Ovary (tissue), 9 donors: ENCODE measurements around the gene HLA-DRA. TPM values are rescaled to one million over a fixed set of nuclear protein-coding genes. Genes with fewer than 3 reads are reported as not detected.
"Not testable (repeated sequence)": the region's sequence is repeated elsewhere in the genome, so short reads cannot be mapped to it uniquely, and the experiment has no call there.

Experiments used
- DNase-seq, 5 donors: peaks; one replicate each; pipeline ENCODE4 v3.0.0-alpha.2; 2019 to 2020
- H3K27ac ChIP-seq, 2 donors: fragments of 200-600 bp; one replicate each; pipeline versions ENCODE4 v1.5.1 to v1.8.0; 2019 to 2022
- H3K27me3 ChIP-seq: fragments of 200-600 bp; one replicate; pipeline ENCODE4 v1.8.0; 2022
- H3K36me3 ChIP-seq: fragments of 200-600 bp; sonication (generic); one replicate; pipeline ENCODE4 v1.5.1; 2019
- H3K4me1 ChIP-seq: one replicate; pipeline ENCODE4 v1.8.1; 2013; ENCODE audit warnings: mild to moderate bottlenecking, moderate library complexity; ENCODE audit not compliant: insufficient read depth
- H3K4me3 ChIP-seq: fragments of 200-600 bp; sonication (generic); one replicate; pipeline ENCODE4 v1.5.1; 2017
- H3K9me3 ChIP-seq, 2 donors: fragments of 200-600 bp in 1 of 2; sonication (generic) in 1 of 2; one replicate each; pipeline versions ENCODE4 v1.5.1 to v1.8.1; 2013 to 2019; ENCODE audit warnings: mild to moderate bottlenecking in 1 of 2, moderate library complexity in 1 of 2
- EP300 ChIP-seq: sonication (generic); formaldehyde crosslinking; IDR thresholded peaks from one replicate; pipeline ENCODE4 v1.6.1; 2017; ENCODE audit warnings: antibody characterized with exemption
- POLR2A ChIP-seq: fragments of 450-650 bp; IDR thresholded peaks from one replicate; pipeline ENCODE4 v1.6.1; 2017; ENCODE audit warnings: antibody characterized with exemption, mild to moderate bottlenecking, moderate library complexity
- WGBS, 3 donors: extraction: QIAGEN DNeasy Blood & Tissue Kit in 1 of 3; methylation state at CpG; one replicate each; pipeline versions ENCODE4 v1.1.5 to v1.1.7; 2013 to 2017; 5-methylcytosine and 5-hydroxymethylcytosine counted together
- intact Hi-C, 4 donors: fragments of 100-400 bp; cut with DNase I; formaldehyde crosslinking; loops; one replicate each; pipeline versions ENCODE4 v1.11.0 to v1.15.1; 2022 to 2023
- polyA plus RNA-seq, 2 donors: library from polyadenylated mRNA; stranded (reverse); fragments of 200-250 nt in 1 of 2; fragments of 350-450 nt in 1 of 2; fragmentation: Illumina TruSeq in 1 of 2; extraction: RNeasy Lipid Tissue Mini Kit (QIAGEN cat#74804) in 1 of 2; gene quantifications; one replicate each; pipeline ENCODE4 v1.2.3, GENCODE V29; 2013 to 2014
- total RNA-seq, 7 donors: library from RNA; depleted of rRNA in 2 of 7; stranded (reverse); fragments of >200 nt in 2 of 7; fragmentation: NEBNext Ultra II Directional in 3 of 7; extraction: Animal tissue kit (Norgen Biotek cat#: 25700) in 3 of 7; gene quantifications; one replicate each; pipeline versions ENCODE4 v1.1.0 to v1.2.4, GENCODE V29; 2016 to 2023
- TF ChIP-seq, protein P1 (sequence below), 3 donors: fragments of 450-650 bp in 2 of 3; fragments of 200-600 bp in 1 of 3; IDR thresholded peaks; one replicate each; pipeline versions ENCODE4 v1.5.1 to v1.8.0; 2016 to 2022; ENCODE audit warnings: antibody characterized with exemption in 3 of 3, mild to moderate bottlenecking in 1 of 3
- donor health status: DM: no; HTN: no; CAD: no; lungs with moderate emphysema.
- donor health status: DM: no; HTN: no; CAD: no.
- donor health status: Bipolar disorder and iron deficiency.
- donor health status: DM: yes; HTN: yes; CAD: no.
- donor health status: DM: no; HTN: no; CAD: no.
- donor health status: DM: yes; HTN: yes; CAD: no.

The HLA-DRA gene
- total and polyA plus RNA-seq, 9 donors = 19.5 to 1,131 (median 130) TPM

DNA sequence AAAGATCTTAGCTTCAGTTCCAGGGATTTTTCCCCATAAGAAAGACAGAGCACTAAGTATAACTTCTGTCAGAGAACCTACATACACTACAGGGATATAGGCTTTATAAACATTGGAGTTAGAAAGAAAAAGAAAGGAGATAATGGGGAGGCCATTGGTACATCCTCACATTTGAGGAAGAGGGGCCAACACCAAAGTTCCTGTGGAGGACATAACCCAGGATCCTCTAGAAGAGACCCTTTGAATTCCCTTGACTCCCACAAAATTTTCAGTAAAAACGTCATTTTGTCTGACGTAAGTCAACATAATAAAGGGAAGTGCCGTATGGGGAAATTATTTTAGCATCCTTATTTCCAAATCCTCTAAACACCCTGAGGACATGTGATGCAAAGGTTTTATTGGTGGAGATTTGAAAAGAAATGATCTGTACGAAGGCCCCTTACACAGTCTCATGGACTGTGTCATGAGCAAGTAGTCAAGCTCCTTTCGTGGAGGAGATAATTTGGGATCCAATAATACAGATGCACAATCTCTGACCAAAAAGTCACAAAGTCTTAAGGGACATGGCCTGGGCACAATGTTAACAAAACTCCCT lies 33.2 kb downstream of the HLA-DRA start:
- H3K4me1 ChIP-seq = no peaks in the 10 kb centered on the region
- no peaks in the 10 kb centered on the region for H3K27me3 ChIP-seq
- H3K9me3 ChIP-seq = no peaks in the 10 kb centered on the region
- H3K4me3 ChIP-seq = no peak overlapping the region
- no peak for DNase-seq
- intact Hi-C loops = no loop called here
- no peaks in the 10 kb centered on the region for H3K36me3 ChIP-seq
- no peak overlapping the region for H3K27ac ChIP-seq
- TF ChIP-seq EP300 = no peak
- TF ChIP-seq, protein P1, sequence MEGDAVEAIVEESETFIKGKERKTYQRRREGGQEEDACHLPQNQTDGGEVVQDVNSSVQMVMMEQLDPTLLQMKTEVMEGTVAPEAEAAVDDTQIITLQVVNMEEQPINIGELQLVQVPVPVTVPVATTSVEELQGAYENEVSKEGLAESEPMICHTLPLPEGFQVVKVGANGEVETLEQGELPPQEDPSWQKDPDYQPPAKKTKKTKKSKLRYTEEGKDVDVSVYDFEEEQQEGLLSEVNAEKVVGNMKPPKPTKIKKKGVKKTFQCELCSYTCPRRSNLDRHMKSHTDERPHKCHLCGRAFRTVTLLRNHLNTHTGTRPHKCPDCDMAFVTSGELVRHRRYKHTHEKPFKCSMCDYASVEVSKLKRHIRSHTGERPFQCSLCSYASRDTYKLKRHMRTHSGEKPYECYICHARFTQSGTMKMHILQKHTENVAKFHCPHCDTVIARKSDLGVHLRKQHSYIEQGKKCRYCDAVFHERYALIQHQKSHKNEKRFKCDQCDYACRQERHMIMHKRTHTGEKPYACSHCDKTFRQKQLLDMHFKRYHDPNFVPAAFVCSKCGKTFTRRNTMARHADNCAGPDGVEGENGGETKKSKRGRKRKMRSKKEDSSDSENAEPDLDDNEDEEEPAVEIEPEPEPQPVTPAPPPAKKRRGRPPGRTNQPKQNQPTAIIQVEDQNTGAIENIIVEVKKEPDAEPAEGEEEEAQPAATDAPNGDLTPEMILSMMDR (IDR thresholded peaks at IDR 0.05) = no peak
- no peak for TF ChIP-seq POLR2A
- 70 to 76% (median 74%) methylated on average over 5 of the region's 5 CpGs for WGBS, 3 donors

DNA sequence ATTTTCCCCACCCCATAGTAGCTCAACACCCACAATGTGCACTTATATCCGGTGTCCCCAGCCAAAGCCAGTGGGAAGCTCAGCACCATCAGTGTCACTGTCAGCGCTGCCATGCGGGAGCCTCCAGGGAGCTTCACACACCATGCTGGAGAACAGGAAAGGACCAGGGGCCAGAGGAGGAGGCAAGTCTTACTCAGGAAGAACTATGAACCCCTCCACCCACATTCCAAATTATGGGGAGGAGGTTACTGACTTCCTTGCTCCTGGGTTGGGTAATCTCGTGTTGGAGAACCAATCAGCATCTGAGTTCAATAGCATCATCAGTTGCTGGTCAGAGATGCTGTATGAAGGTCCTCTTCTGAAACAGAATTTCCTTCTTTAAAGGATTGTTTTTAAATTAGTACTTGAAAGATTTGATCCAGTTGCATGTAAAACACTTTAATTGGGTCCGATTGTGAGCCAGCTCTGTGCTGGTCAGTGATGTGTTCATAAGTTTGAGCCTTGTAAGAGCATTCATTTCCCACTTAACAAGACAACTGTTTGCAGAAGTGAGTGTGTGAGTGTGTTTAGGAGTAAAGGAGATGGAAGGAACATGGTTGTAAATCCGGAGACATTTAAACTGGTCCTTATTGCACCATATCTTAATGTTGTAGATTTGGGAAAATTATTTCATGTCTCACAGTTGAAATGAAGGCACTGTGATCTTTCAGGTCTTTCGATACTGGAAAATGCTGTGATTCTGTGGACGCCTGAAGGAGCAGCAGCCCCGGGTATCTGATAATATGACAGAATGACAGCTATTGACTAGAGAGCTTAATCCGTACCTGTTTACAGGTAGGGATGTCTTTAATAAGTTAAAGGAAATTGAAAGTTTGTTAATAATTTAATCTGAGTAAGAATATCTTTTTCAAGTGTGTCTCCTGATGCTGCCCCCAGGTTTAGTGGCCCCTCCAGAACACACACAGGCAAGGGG lies 34.0 kb downstream of the HLA-DRA start:
- H3K4me3 ChIP-seq, DNase-seq, H3K9me3 ChIP-seq, H3K27me3 ChIP-seq, H3K27ac ChIP-seq, intact Hi-C loops, H3K4me1 ChIP-seq, H3K36me3 ChIP-seq: not testable (repeated sequence)
- WGBS, 3 donors = 48 to 59% (median 54%) methylated on average over 10 of the region's 10 CpGs

DNA sequence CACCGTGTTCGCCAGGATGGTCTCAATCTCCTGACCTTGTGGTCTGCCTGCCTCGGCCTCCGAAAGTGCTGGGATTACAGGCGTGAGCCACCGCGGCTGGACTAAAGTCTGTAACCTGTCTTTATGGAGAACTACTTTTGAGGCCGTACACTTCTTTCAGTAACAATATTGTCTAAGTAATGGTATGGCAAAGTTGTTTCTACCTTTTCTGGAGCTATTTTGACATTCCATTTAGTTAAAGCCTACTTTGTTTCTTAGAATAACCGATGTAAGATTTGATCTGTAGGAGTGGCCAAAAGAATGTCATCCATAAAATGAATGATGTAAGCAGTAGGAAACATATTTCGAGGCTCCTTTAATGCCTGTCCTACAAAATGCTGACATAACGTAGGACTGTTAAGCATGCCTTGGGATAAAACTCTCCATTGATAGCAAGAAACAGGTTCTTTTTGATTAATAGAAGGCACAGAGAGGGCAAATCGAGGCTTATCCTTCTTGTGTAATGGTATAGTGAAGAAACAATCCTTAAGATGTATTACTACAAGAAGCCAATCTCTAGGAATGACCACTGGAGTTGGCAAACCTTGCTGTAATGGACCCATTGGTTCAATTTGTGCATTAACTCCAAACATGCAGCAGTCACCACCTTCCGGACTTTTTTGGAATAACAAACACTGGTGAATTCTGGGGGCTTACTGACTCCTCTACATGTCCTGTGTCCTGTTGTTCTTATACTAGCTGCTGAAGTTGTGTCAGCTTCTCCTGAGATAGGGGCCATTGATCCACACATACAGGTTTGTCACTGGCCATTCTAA lies 35.9 kb downstream of the HLA-DRA start:
- H3K9me3 ChIP-seq = no peaks in the 10 kb centered on the region
- WGBS, 3 donors = 74 to 81% (median 80%) methylated on average over 13 of the region's 13 CpGs
- no peaks in the 10 kb centered on the region for H3K27me3 ChIP-seq
- H3K36me3 ChIP-seq = no peaks in the 10 kb centered on the region
- TF ChIP-seq EP300 (no peak), POLR2A (no peak)
- TF ChIP-seq, protein P1 (IDR thresholded peaks at IDR 0.05) = no peak
- H3K4me3 ChIP-seq = no peak overlapping the region
- H3K27ac ChIP-seq = no peak overlapping the region
- DNase-seq = no peak
- H3K4me1 ChIP-seq = no peaks in the 10 kb centered on the region
- intact Hi-C loops = no loop called here

GRCh38 chr6:32483968-32484613 lies 44.4 kb downstream of the HLA-DRA start:
- 61 to 67% (median 64%) methylated on average over 26 of the region's 26 CpGs for WGBS, 3 donors
- Histone ChIP-seq H3K27me3 (no peaks in the 10 kb centered on the region), H3K4me1 (no peaks in the 10 kb centered on the region), H3K9me3 (no peaks in the 10 kb centered on the region), H3K27ac (no peak overlapping the region), H3K36me3 (no peaks in the 10 kb centered on the region), H3K4me3 (no peak overlapping the region)
- intact Hi-C loops = no loop called here
- DNase-seq = no peak
- TF ChIP-seq, protein P1 (IDR thresholded peaks at IDR 0.05) = no peak
- TF ChIP-seq POLR2A (no peak), EP300 (no peak)
